ENCODE measurements around the gene KCTD5. TPM values are rescaled to one million over a fixed set of nuclear protein-coding genes. Genes with fewer than 3 reads are reported as not detected.

KCTD5 gene
- polyA plus RNA-seq, 1 donor (not counting 4 experiments of a cell fraction or from before 2014, with no cell fraction given), result 29.0 TPM

DNA sequence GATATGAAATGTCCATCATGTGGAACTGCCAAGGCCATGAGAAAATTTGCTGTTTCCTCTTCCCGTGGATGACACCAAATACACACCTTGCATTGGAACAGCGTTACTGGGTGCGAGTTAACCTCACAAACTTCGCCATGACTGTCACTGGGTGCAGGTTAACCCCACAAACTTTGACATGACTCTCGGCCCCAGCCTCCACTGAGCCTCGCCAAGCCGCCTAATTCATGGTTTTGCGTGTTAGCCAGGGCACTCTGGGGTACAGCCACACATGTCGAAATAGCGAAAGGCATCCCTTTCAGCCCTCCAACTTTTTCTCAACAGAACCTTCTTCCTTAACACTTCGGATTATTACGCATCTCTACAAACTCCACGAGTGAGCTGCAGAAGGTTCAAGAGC lies 10.6 kb upstream of the KCTD5 start:
- peaks cover 9% of the 10 kb centered on the region for H3K4me1 ChIP-seq (ENCODE audit: control insufficient read depth, extremely low read depth, insufficient read depth, low read length)
- peaks cover 3% of the 10 kb centered on the region for H4K20me1 ChIP-seq (ENCODE audit: control insufficient read depth, extremely low read depth, insufficient read depth, low read length)
- dilution Hi-C loops (cut with MboI; ENCODE audit: extremely low pct_ligation_motif_present, low sequenced_read_pairs), result no loop called here
- H2AFZ ChIP-seq (ENCODE audit: control insufficient read depth, low read length), result no peak overlapping the region
- H3K4me3 ChIP-seq (ENCODE audit: control insufficient read depth in 2 of 3, extremely low read depth in 1 of 3, insufficient read depth in 2 of 3, low read depth in 1 of 3, low read length in 3 of 3), result peak overlapping the region in 2 of 3 experiments; percentile 43 to 66
- TF ChIP-seq EZH2 (IDR thresholded peaks at IDR 0.05; ENCODE audit: low read length), result no peak
- TF ChIP-seq, protein P1, sequence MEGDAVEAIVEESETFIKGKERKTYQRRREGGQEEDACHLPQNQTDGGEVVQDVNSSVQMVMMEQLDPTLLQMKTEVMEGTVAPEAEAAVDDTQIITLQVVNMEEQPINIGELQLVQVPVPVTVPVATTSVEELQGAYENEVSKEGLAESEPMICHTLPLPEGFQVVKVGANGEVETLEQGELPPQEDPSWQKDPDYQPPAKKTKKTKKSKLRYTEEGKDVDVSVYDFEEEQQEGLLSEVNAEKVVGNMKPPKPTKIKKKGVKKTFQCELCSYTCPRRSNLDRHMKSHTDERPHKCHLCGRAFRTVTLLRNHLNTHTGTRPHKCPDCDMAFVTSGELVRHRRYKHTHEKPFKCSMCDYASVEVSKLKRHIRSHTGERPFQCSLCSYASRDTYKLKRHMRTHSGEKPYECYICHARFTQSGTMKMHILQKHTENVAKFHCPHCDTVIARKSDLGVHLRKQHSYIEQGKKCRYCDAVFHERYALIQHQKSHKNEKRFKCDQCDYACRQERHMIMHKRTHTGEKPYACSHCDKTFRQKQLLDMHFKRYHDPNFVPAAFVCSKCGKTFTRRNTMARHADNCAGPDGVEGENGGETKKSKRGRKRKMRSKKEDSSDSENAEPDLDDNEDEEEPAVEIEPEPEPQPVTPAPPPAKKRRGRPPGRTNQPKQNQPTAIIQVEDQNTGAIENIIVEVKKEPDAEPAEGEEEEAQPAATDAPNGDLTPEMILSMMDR (optimal IDR thresholded peaks at IDR 0.05 in 1 of 3, IDR thresholded peaks at IDR 0.05 in 1 of 3, conservative IDR thresholded peaks at IDR 0.05 in 1 of 3; ENCODE audit: extremely low read depth in 1 of 3, insufficient read depth in 2 of 3, low read length in 3 of 3), result no peak
- DNase-seq (ENCODE audit: low read depth, low spot score) (no peak), FAIRE-seq (no peak)
- peak overlapping the region; percentile 89 for H3K4me2 ChIP-seq (ENCODE audit: control insufficient read depth, extremely low read depth, insufficient read depth, low read depth, low read length)
- no peaks in the 10 kb centered on the region for H3K9me3 ChIP-seq (ENCODE audit: control insufficient read depth, low read depth, low read length)
- H3K79me2 ChIP-seq (ENCODE audit: control insufficient read depth, insufficient read depth, low read length), result peaks cover 12% of the 10 kb centered on the region
- no peaks in the 10 kb centered on the region for H3K9me1 ChIP-seq (ENCODE audit: control insufficient read depth, extremely low read depth, insufficient read depth, low read length)
- H3K36me3 ChIP-seq (ENCODE audit: control insufficient read depth in 2 of 2, extremely low read depth in 1 of 2, insufficient read depth in 2 of 2, low read length in 2 of 2), result peaks cover 0 to 3% of the 10 kb centered on the region in 2 experiments
- H3K9ac ChIP-seq (ENCODE audit: control insufficient read depth, extremely low read depth, insufficient read depth, low read length), result peak overlapping the region; percentile 65
- no peak overlapping the region for H3K27ac ChIP-seq (ENCODE audit: control insufficient read depth, insufficient read depth, low read length)
- no peaks in the 10 kb centered on the region for H3K27me3 ChIP-seq (ENCODE audit: control insufficient read depth, extremely low read depth, insufficient read depth, low read length)

DNA sequence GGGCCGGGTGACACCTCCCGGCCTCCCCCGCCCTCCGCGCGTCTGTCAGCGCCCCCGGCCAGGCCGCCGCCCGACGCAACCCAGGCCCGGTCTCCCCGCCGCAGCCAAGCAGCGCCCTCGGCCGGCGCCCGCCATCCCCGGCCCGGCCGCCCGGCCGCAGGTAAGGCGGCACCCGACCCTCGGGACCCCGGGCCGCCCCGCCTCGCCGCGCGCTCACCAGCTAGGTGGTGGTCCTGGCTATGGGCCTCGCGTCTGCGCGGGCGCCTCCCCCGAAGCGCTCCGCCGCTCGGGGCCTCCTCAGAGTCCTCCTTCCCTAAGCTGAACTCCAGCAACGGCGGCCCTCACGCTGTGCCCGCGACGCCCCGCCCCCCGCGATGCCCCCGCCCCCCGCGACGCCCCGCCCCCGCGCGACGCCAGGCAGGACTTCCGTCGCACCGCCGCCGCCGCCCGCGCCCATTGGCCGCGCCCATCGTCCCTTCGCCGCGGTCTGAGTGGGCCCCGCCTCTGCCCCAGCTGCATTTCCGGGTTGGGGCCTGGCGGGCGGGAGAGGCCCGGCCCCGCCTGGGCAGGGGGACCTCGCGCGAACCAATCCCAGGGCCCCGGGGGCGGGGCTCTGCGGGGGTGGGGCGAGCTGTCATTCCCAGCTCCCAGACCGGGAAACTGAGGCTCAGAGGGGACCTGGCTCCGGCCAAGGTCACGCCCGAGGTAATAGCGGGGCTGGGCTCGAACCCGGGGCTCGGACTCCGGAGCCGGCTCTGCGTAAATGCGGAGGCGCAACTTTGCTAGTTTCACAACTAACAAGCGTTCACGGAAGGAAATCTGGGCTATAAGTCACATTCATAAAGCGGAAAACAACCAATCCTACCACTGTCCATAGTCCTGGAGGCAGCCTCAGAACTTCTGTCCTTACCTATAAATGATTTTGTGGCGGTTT lies 9.0 kb upstream of the KCTD5 start:
- Histone ChIP-seq H2AFZ (ENCODE audit: control insufficient read depth, low read length) (peak overlapping the region; percentile 83), H3K36me3 (ENCODE audit: control insufficient read depth in 2 of 2, extremely low read depth in 1 of 2, insufficient read depth in 2 of 2, low read length in 2 of 2) (peaks cover 0 to 3% of the 10 kb centered on the region in 2 experiments), H3K27ac (ENCODE audit: control insufficient read depth, insufficient read depth, low read length) (peak overlapping the region; percentile 10), H3K4me3 (ENCODE audit: control insufficient read depth in 2 of 3, extremely low read depth in 1 of 3, insufficient read depth in 2 of 3, low read depth in 1 of 3, low read length in 3 of 3) (peak overlapping the region; percentile 43 to 74 (median 74)), H3K9ac (ENCODE audit: control insufficient read depth, extremely low read depth, insufficient read depth, low read length) (peak overlapping the region; percentile 69), H3K79me2 (ENCODE audit: control insufficient read depth, insufficient read depth, low read length) (peaks cover 12% of the 10 kb centered on the region), H3K9me3 (ENCODE audit: control insufficient read depth, low read depth, low read length) (no peaks in the 10 kb centered on the region), H3K4me2 (ENCODE audit: control insufficient read depth, extremely low read depth, insufficient read depth, low read depth, low read length) (peak overlapping the region; percentile 80), H4K20me1 (ENCODE audit: control insufficient read depth, extremely low read depth, insufficient read depth, low read length) (peaks cover 3% of the 10 kb centered on the region), H3K9me1 (ENCODE audit: control insufficient read depth, extremely low read depth, insufficient read depth, low read length) (no peaks in the 10 kb centered on the region), H3K4me1 (ENCODE audit: control insufficient read depth, extremely low read depth, insufficient read depth, low read length) (peaks cover 9% of the 10 kb centered on the region), H3K27me3 (ENCODE audit: control insufficient read depth, extremely low read depth, insufficient read depth, low read length) (no peaks in the 10 kb centered on the region)
- FAIRE-seq (no peak), DNase-seq (ENCODE audit: low read depth, low spot score) (peak; percentile 38)
- dilution Hi-C loops (cut with MboI; ENCODE audit: extremely low pct_ligation_motif_present, low sequenced_read_pairs), result no loop called here
- no peak for TF ChIP-seq EZH2 (IDR thresholded peaks at IDR 0.05; ENCODE audit: low read length)
- TF ChIP-seq, protein P1 (optimal IDR thresholded peaks at IDR 0.05 in 1 of 3, IDR thresholded peaks at IDR 0.05 in 1 of 3, conservative IDR thresholded peaks at IDR 0.05 in 1 of 3; ENCODE audit: extremely low read depth in 1 of 3, insufficient read depth in 2 of 3, low read length in 3 of 3), result no peak

All from keratinocyte (primary cell).